Measurements from ENCODE around the gene SPACA6. TPM values are rescaled to one million over a fixed set of nuclear protein-coding genes. Genes with fewer than 3 reads are reported as not detected.

Gene SPACA6
- total RNA-seq, 1 experiment from 2014 or later: 18.9 TPM

DNA sequence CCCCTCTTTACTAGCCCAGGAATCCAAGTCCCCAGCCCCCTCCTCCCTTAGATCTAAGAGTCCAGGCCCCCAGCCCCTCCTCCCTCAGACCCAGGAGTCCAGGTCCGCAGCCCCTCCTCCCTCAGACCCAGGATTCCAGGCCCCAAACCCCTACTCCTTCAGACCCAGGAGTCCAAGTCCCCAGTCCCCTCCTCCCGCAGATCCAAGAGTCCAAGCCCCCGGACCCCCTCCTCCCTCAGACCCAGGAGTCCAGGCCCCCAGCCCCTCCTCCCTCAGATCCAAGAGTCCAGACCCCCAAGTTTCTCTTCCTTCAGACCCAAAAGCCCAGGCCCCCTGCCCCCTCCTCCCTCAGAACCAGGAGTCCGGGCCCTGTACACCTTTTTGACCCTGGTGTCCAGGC is 11.5 kb downstream of the SPACA6 start:
- H2AK5ac ChIP-seq (ENCODE audit: insufficient read length, low read length): no peak overlapping the region
- H2BK5ac ChIP-seq (ENCODE audit: insufficient read length, low read length): no peak overlapping the region
- Mint-ChIP-seq H3K4me1 (peaks cover 27 to 33% of the 10 kb centered on the region in 2 experiments), H3K9me3 (peaks cover 0 to 6% of the 10 kb centered on the region in 2 experiments; a peak in 2 of 5 replicates), H3K27ac (peak overlapping the region in 2 of 3 experiments; percentile 52 to 89; a peak in 3 of 7 replicates), H3K36me3 (ENCODE audit: insufficient read depth in 1 of 3, low read depth in 3 of 3) (peaks cover 13 to 45% (median 22%) of the 10 kb centered on the region in 3 experiments), H3K4me3 (peak overlapping the region; percentile 70 to 96), H3K27me3 (ENCODE audit: low read depth) (peaks cover 11% of the 10 kb centered on the region)
- no peak overlapping the region for H3K27ac ChIP-seq (ENCODE audit: insufficient read length, low read depth, low read length)
- H3K4me1 ChIP-seq (ENCODE audit: insufficient read depth, low read length): peaks cover 2% of the 10 kb centered on the region; the same call in 1 of the 2 replicates
- TF ChIP-seq, protein P1, sequence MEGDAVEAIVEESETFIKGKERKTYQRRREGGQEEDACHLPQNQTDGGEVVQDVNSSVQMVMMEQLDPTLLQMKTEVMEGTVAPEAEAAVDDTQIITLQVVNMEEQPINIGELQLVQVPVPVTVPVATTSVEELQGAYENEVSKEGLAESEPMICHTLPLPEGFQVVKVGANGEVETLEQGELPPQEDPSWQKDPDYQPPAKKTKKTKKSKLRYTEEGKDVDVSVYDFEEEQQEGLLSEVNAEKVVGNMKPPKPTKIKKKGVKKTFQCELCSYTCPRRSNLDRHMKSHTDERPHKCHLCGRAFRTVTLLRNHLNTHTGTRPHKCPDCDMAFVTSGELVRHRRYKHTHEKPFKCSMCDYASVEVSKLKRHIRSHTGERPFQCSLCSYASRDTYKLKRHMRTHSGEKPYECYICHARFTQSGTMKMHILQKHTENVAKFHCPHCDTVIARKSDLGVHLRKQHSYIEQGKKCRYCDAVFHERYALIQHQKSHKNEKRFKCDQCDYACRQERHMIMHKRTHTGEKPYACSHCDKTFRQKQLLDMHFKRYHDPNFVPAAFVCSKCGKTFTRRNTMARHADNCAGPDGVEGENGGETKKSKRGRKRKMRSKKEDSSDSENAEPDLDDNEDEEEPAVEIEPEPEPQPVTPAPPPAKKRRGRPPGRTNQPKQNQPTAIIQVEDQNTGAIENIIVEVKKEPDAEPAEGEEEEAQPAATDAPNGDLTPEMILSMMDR (conservative IDR thresholded peaks at IDR 0.05): no peak
- H4K8ac ChIP-seq (replicated peaks; ENCODE audit: insufficient read length, low read depth, low read length): no peak overlapping the region
- no peak overlapping the region for H2BK120ac ChIP-seq (ENCODE audit: low read depth, low read length, poor library complexity, severe bottlenecking)
- H3K9me3 ChIP-seq (ENCODE audit: control insufficient read depth, low read depth, low read length): no peaks in the 10 kb centered on the region
- H2BK15ac ChIP-seq (ENCODE audit: low read depth, low read length): no peak overlapping the region
- H3K56ac ChIP-seq (ENCODE audit: insufficient read length, low read depth, low read length): no peak overlapping the region
- H3K79me1 ChIP-seq (ENCODE audit: insufficient read depth, low read depth, low read length, poor library complexity, severe bottlenecking): no peaks in the 10 kb centered on the region
- H3K27me3 ChIP-seq (ENCODE audit: insufficient read depth, low read length): no peaks in the 10 kb centered on the region
- H3K23ac ChIP-seq (ENCODE audit: insufficient read length, low read depth, low read length): no peak overlapping the region
- H2BK12ac ChIP-seq (ENCODE audit: insufficient read length, low read depth, low read length): no peak overlapping the region
- no peak overlapping the region for H2AFZ ChIP-seq (ENCODE audit: low read length)
- H4K5ac ChIP-seq (ENCODE audit: insufficient read length, low read depth, low read length): no peak overlapping the region
- peak overlapping the region; percentile 63 for H3K9ac ChIP-seq (ENCODE audit: extremely low read depth, insufficient read length, low read length)
- H3K23me2 ChIP-seq (ENCODE audit: insufficient read length, low read depth, low read length, poor library complexity, severe bottlenecking): peaks cover 19% of the 10 kb centered on the region
- no peak overlapping the region for H3K14ac ChIP-seq (ENCODE audit: insufficient read depth, low read length)
- WGBS (ENCODE audit: extremely low coverage, insufficient read length, low lambda C conversion rate): no CpG with 5 or more reads among the region's 4 CpGs
- no peaks in the 10 kb centered on the region for H3K79me2 ChIP-seq (ENCODE audit: insufficient read depth, low read length)
- H2BK20ac ChIP-seq (ENCODE audit: low read depth, low read length, poor library complexity, severe bottlenecking): no peak overlapping the region
- no peak overlapping the region for H3T11ph ChIP-seq (ENCODE audit: low read length)
- H3K18ac ChIP-seq (ENCODE audit: insufficient read length, low read depth, low read length): no peak overlapping the region
- H3K4me2 ChIP-seq (ENCODE audit: insufficient read depth, insufficient read length, low read length): peak overlapping the region; percentile 88
- H4K20me1 ChIP-seq (ENCODE audit: control insufficient read depth, insufficient read depth, insufficient read length): no peaks in the 10 kb centered on the region
- no peak for DNase-seq
- H3K4ac ChIP-seq (ENCODE audit: low read depth, low read length): no peak overlapping the region
- H4K91ac ChIP-seq (ENCODE audit: insufficient read length, low read depth, low read length): no peak overlapping the region
